H1 (cell line): Measurements from ENCODE around the gene H2AZ1. TPM values are rescaled to one million over a fixed set of nuclear protein-coding genes. Genes with fewer than 3 reads are reported as not detected.

Source experiments
- CTCF ChIA-PET: fragments of 300-600 bp; sonication (Branson Sonifier 250); formaldehyde crosslinking; loops from one replicate; lab custom pipeline; 2021; ENCODE audit not compliant: partially characterized antibody; lab: Charles Lee
- POLR2A ChIA-PET: fragments of 300-600 bp; sonication (Branson Sonifier 250); formaldehyde crosslinking; loops from one replicate; lab custom pipeline; 2021; ENCODE audit warnings: inconsistent platforms; ENCODE audit not compliant: partially characterized antibody; lab: Charles Lee
- DNase-seq, 2 experiments: peaks; one replicate each; pipeline versions ENCODE4 v3.0.0 to v3.0.0-alpha.2; 2010 to 2022; ENCODE audit warnings: low spot score in 2 of 2, low read depth in 1 of 2, mixed read lengths in 1 of 2
- FAIRE-seq: peaks from 2 replicates; lab custom pipeline; 2011; peaks lifted over from hg19 to GRCh38; lab: Jason Lieb, UNC
- H2AFZ ChIP-seq: 2 replicates; pipeline ENCODE4 v1.8.1; 2012; ENCODE audit warnings: low read length, inconsistent platforms
- H2AK5ac ChIP-seq: 2 replicates; pipeline ENCODE4 v1.6.1; 2013; ENCODE audit warnings: low read depth, low read length
- H2BK120ac ChIP-seq: replicated peaks from 2 replicates; pipeline ENCODE3; 2013; ENCODE audit warnings: low read depth, low read length, inconsistent platforms
- H2BK12ac ChIP-seq: 2 replicates; pipeline ENCODE4 v1.6.1; 2013; ENCODE audit warnings: low read depth, low read length
- H2BK15ac ChIP-seq: 2 replicates; pipeline ENCODE4 v1.6.1; 2013; ENCODE audit warnings: low read length
- H2BK20ac ChIP-seq: 2 replicates; pipeline ENCODE4 v1.6.1; 2013; ENCODE audit warnings: low read length
- H2BK5ac ChIP-seq: 2 replicates; pipeline ENCODE4 v1.6.1; 2013; ENCODE audit warnings: low read depth, low read length
- H3K14ac ChIP-seq: 2 replicates; pipeline ENCODE4 v1.6.1; 2013; ENCODE audit warnings: inconsistent platforms; ENCODE audit not compliant: insufficient read length
- H3K18ac ChIP-seq: 2 replicates; pipeline ENCODE4 v1.6.1; 2013; ENCODE audit warnings: low read length; ENCODE audit errors: extremely low read depth
- H3K23ac ChIP-seq: 2 replicates; pipeline ENCODE4 v1.6.1; 2013; ENCODE audit warnings: inconsistent platforms; ENCODE audit not compliant: insufficient read length
- H3K23me2 ChIP-seq: 2 replicates; pipeline ENCODE4 v1.6.1; 2013; ENCODE audit warnings: low read depth, low read length
- H3K27ac ChIP-seq: 2 replicates; pipeline ENCODE4 v1.6.1; 2011; ENCODE audit warnings: low read depth, low read length, inconsistent platforms
- H3K27me3 ChIP-seq, 4 experiments: replicated peaks in 1 of 4; 1 replicate in 1 of 4; 2 replicates in 3 of 4; pipeline versions ENCODE4 v1.6.1 to v1.8.1; 2011 to 2013; ENCODE audit warnings: low read length in 3 of 4, mild to moderate bottlenecking in 3 of 4, inconsistent platforms in 2 of 4, mixed read lengths in 2 of 4, moderate library complexity in 1 of 4; ENCODE audit not compliant: control insufficient read depth in 3 of 4, insufficient read depth in 3 of 4; ENCODE audit errors: extremely low read depth in 1 of 4
- H3K36me3 ChIP-seq, 4 experiments: 2 replicates each; pipeline versions ENCODE4 v1.6.1 to v1.8.1; 2011 to 2013; ENCODE audit warnings: mild to moderate bottlenecking in 4 of 4, low read length in 3 of 4, moderate library complexity in 2 of 4, control low read depth in 1 of 4, inconsistent platforms in 1 of 4; ENCODE audit not compliant: insufficient read depth in 4 of 4, control insufficient read depth in 2 of 4
- H3K4ac ChIP-seq: replicated peaks from 2 replicates; pipeline ENCODE3; 2013; ENCODE audit warnings: low read length, low read depth, mixed read lengths, inconsistent platforms; ENCODE audit not compliant: insufficient read length
- H3K4me1 ChIP-seq, 4 experiments: replicated peaks in 1 of 4; 1 replicate in 1 of 4; 2 replicates in 3 of 4; pipeline versions ENCODE4 v1.6.1 to v1.8.1; 2011 to 2013; ENCODE audit warnings: low read length in 3 of 4, inconsistent platforms in 2 of 4, mixed read lengths in 1 of 4; ENCODE audit not compliant: insufficient read depth in 4 of 4, control insufficient read depth in 3 of 4
- H3K4me2 ChIP-seq, 2 experiments: 2 replicates each; pipeline versions ENCODE4 v1.6.1 to v1.8.1; 2011 to 2013; ENCODE audit warnings: low read depth in 2 of 2, low read length in 2 of 2, control low read depth in 1 of 2, inconsistent platforms in 1 of 2, mild to moderate bottlenecking in 1 of 2; ENCODE audit not compliant: insufficient read depth in 1 of 2
- H3K4me3 ChIP-seq, 4 experiments: fragments of 200-600, 300-600 bp in 1 of 4; sonication (generic), shearing (Covaris generic), sonication (Bioruptor Twin) in 1 of 4; 2 replicates each; pipeline versions ENCODE4 v1.5.1 to v1.8.1; 2011 to 2016; ENCODE audit warnings: low read length in 4 of 4, low read depth in 3 of 4, control low read depth in 2 of 4, inconsistent platforms in 2 of 4, mild to moderate bottlenecking in 2 of 4, mixed read lengths in 1 of 4, moderate library complexity in 1 of 4; ENCODE audit not compliant: insufficient read depth in 2 of 4; ENCODE audit errors: extremely low read depth in 1 of 4
- H3K56ac ChIP-seq: replicated peaks from 2 replicates; pipeline ENCODE3; 2013; ENCODE audit warnings: low read depth, mild to moderate bottlenecking, mixed read lengths, low read length, inconsistent platforms; ENCODE audit not compliant: insufficient read length
- H3K79me1 ChIP-seq: 2 replicates; pipeline ENCODE4 v1.6.1; 2013; ENCODE audit warnings: low read depth, low read length, control low read depth
- H3K79me2 ChIP-seq, 2 experiments: 2 replicates each; pipeline versions ENCODE4 v1.6.1 to v1.8.1; 2012 to 2013; ENCODE audit warnings: low read length in 2 of 2, mild to moderate bottlenecking in 2 of 2, inconsistent platforms in 1 of 2; ENCODE audit not compliant: insufficient read depth in 2 of 2, control insufficient read depth in 1 of 2
- H3K9ac ChIP-seq, 4 experiments: replicated peaks in 1 of 4; 1 replicate in 1 of 4; 2 replicates in 3 of 4; pipeline versions ENCODE4 v1.6.1 to v1.8.1; 2011 to 2013; ENCODE audit warnings: low read depth in 3 of 4, low read length in 3 of 4, control low read depth in 2 of 4, mild to moderate bottlenecking in 2 of 4, moderate library complexity in 2 of 4, inconsistent platforms in 1 of 4; ENCODE audit errors: extremely low read depth in 1 of 4
- H3K9me3 ChIP-seq, 2 experiments: 2 replicates each; pipeline versions ENCODE4 v1.6.1 to v1.8.1; 2012 to 2013; ENCODE audit warnings: mild to moderate bottlenecking in 2 of 2, moderate library complexity in 2 of 2, control low read depth in 1 of 2, inconsistent platforms in 1 of 2, low read depth in 1 of 2, low read length in 1 of 2, mixed read lengths in 1 of 2; ENCODE audit not compliant: insufficient read depth in 2 of 2
- H4K20me1 ChIP-seq, 2 experiments: replicated peaks in 1 of 2; 2 replicates each; pipeline versions ENCODE3 to v1.8.1; 2011 to 2013; ENCODE audit warnings: inconsistent platforms in 2 of 2, low read length in 2 of 2, mild to moderate bottlenecking in 1 of 2; ENCODE audit not compliant: insufficient read depth in 2 of 2, control insufficient read depth in 1 of 2
- H4K5ac ChIP-seq: 2 replicates; pipeline ENCODE4 v1.6.1; 2013; ENCODE audit warnings: low read length, low read depth, mixed read lengths, inconsistent platforms; ENCODE audit not compliant: insufficient read length
- H4K8ac ChIP-seq: 2 replicates; pipeline ENCODE4 v1.8.0; 2013; ENCODE audit warnings: mild to moderate bottlenecking, moderate library complexity, low read length, inconsistent platforms; ENCODE audit not compliant: insufficient read depth; ENCODE audit errors: extremely low read depth
- H4K91ac ChIP-seq: replicated peaks from 2 replicates; pipeline ENCODE3; 2013; ENCODE audit warnings: low read length, mixed read lengths, inconsistent platforms; ENCODE audit not compliant: insufficient read length
- CBX5 ChIP-seq: fragments of 300-800, 300-1000 bp; sonication (generic); IDR thresholded peaks from 2 replicates; pipeline ENCODE4 v1.7.1; 2016; ENCODE audit warnings: antibody characterized with exemption, low read length, low read depth
- CREB1 ChIP-seq: IDR thresholded peaks from 2 replicates; pipeline ENCODE4 v1.6.1; 2012; ENCODE audit warnings: inconsistent platforms
- NRF1 ChIP-seq: IDR thresholded peaks from 2 replicates; pipeline ENCODE4 v1.6.1; 2011; ENCODE audit warnings: mild to moderate bottlenecking, low read depth, low read length, improper control_type of control experiment
- WGBS, 2 experiments: shearing (Covaris generic) in 1 of 2; methylation state at CpG; one replicate each; pipeline versions ENCODE4 v1.1.6 to v1.1.7; 2013 to 2015; ENCODE audit warnings: low lambda C conversion rate in 2 of 2, mixed read lengths in 2 of 2, inconsistent platforms in 1 of 2, low coverage in 1 of 2, missing lambda C conversion rate in 1 of 2; ENCODE audit not compliant: insufficient replicate concordance in 2 of 2, insufficient coverage in 1 of 2, insufficient read length in 1 of 2; ENCODE audit errors: extremely low coverage in 1 of 2, missing lambda C conversion rate in 1 of 2; 5-methylcytosine and 5-hydroxymethylcytosine counted together
- polyA plus RNA-seq, 7 experiments: library from polyadenylated mRNA; depleted of rRNA in 3 of 7; stranded (reverse) in 5 of 7; unstranded in 2 of 7; fragments of >200 nt in 5 of 7; fragments of 200-250 nt in 2 of 7; gene quantifications; 1 replicate in 5 of 7; 2 replicates in 1 of 7; 4 replicates in 1 of 7; pipeline versions ENCODE4 v1.2.1 to v1.2.3, GENCODE V29; 2011 to 2013; ENCODE audit warnings: missing spikeins in 2 of 7, mixed read lengths in 2 of 7
- total RNA-seq: library from RNA; stranded (reverse); fragmentation: NEBNext Ultra II Directional; extraction: Animal tissue kit (Norgen Biotek cat#: 25700); gene quantifications from 2 replicates; pipeline ENCODE4 v1.2.1, GENCODE V29; 2021

The H2AZ1 gene
- total and polyA plus RNA-seq, 2 of the 8 experiments (the other 6 are each of a cell fraction or from before 2014, with no cell fraction given): 831 to 898 TPM

DNA sequence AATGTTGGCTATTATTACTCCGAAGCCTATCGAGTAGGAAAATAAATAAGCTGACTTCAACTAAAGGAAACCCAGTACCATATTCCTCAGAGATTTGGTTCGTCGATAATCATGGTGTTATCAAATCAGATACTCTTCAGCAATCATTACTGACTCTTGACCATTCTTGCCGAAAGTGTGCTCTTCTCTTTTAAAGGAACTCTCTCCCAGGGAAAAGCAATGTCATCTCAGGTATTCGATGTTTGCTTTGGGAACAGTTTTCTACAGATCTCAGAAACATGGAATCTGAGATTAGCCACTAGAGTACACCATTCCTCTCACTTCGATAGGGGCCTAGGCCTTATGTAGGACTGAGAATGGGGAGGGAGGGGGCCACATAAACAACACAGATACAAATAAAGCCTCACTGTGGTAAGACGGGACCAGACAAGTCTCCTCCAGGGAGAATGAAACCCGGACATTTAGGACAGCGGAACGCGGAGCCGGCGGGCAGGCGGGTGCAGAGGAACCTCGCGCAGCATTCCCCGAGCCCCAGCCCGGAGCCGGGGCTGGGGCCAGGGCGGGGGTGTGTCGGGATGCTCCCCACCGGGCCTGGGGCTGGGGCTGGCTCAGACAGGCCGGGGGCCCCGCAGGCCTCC is 4.2 kb downstream of the H2AZ1 start:
- no peaks in the 10 kb centered on the region for H3K9me3 ChIP-seq
- no peak overlapping the region for H3K4ac ChIP-seq
- no peak overlapping the region for H2BK20ac ChIP-seq
- H3K27ac ChIP-seq: peak overlapping the region; percentile 69
- H3K36me3 ChIP-seq: peaks cover 9 to 23% (median 12%) of the 10 kb centered on the region in 4 experiments
- peak overlapping the region; percentile 76 to 97 (median 85) for H3K9ac ChIP-seq
- peaks cover under 1% of the 10 kb centered on the region; the same call in 1 of the 2 replicates for H3K23me2 ChIP-seq
- ChIA-PET CTCF (interaction anchor here (1.5 kb wide), 1 partner anchor 59 kb away, joined by 4 read pairs; no protein-coding TSS in a partner anchor), POLR2A (interaction anchor here (0.6 to 5.6 kb wide), 10 partner anchors 9 to 724 kb away, joined by 3 to 83 read pairs (median 6); partner anchors contain the start of gene LAMTOR3)
- FAIRE-seq: no peak
- peak overlapping the region; percentile 54; the same call in 1 of the 2 replicates for H2BK5ac ChIP-seq
- H3K14ac ChIP-seq: no peak overlapping the region
- peaks cover 7 to 9% of the 10 kb centered on the region in 2 experiments for H4K20me1 ChIP-seq
- no peak overlapping the region for H4K91ac ChIP-seq
- no peak for DNase-seq
- 0 out of 2 replicates have a peak overlapping the region, but pooled peaks have one; percentile 51 for H3K18ac ChIP-seq
- no peaks in the 10 kb centered on the region for H3K27me3 ChIP-seq
- no peak overlapping the region for H4K5ac ChIP-seq
- H3K79me1 ChIP-seq: no peaks in the 10 kb centered on the region
- peak overlapping the region; percentile 20; the same call in 1 of the 2 replicates for H2AFZ ChIP-seq
- H2BK15ac ChIP-seq: no peak overlapping the region
- 10% methylated on average over 20 of the region's 25 CpGs; no CpG with 5 or more reads in 1 of the 2 experiments for WGBS, 2 experiments
- no peak overlapping the region for H2AK5ac ChIP-seq
- no peak; the same call in 1 of the 2 replicates for TF ChIP-seq CREB1
- TF ChIP-seq CBX5: no peak
- no peak for TF ChIP-seq NRF1
- TF ChIP-seq, all 59 proteins: peak for 0
- no peak overlapping the region for H3K23ac ChIP-seq
- peak overlapping the region; percentile 65 to 87 for H3K4me2 ChIP-seq
- no peak overlapping the region for H2BK12ac ChIP-seq
- peaks cover 0 to 72% of the 10 kb centered on the region in 2 experiments; a peak in 2 of 4 replicates for H3K79me2 ChIP-seq
- peak overlapping the region; percentile 63 to 100 (median 74) for H3K4me3 ChIP-seq
- no peak overlapping the region for H4K8ac ChIP-seq
- H2BK120ac ChIP-seq: no peak overlapping the region
- H3K56ac ChIP-seq: no peak overlapping the region
- H3K4me1 ChIP-seq: peaks cover 0 to 11% (median 6%) of the 10 kb centered on the region in 4 experiments; a peak in 4 of 7 replicates
